ENCODE results near the gene POLL. TPM values are rescaled to one million over a fixed set of nuclear protein-coding genes. Genes with fewer than 3 reads are reported as not detected.

Gene POLL
- total RNA-seq, 1 donor from 2014 or later = 36.9 TPM

DNA sequence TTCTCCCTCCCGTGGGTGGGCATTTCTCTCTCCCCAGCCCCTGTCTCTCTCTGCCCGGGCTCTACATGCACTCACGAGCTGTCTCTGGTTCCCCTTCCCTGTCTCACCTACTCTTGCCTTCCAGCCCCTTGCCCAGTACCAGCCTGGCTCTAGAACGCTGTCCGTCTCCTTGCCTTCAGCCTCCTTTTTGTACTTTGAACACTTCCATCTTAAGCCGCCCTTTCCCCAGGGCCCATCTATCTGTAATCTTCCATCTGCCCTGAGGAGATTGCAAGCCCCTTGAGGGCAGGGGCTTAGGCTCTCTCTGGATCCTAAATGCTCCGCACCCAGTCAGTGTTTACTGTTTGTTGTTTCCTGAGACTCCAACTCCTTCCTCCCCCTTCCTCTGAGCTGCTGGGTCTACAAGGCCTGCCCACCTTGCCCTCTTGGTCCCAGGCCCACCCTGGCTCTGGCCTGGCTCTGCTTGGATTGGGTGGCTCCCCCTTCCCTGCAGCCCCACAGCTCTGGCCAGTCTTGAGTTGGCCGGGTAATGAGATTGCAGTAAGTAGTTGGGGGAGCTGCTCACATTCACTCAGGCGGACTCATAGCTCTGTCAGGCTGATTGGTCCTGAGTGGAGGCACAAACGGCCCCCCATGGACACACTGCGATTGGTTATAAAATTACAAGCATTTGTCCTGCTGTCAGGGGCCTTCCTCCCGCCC, 28.3 kb downstream of the POLL start:
- Histone ChIP-seq H3K27me3 (ENCODE audit: low read depth) (peaks cover 20% of the 10 kb centered on the region), H3K4me1 (no peaks in the 10 kb centered on the region), H3K36me3 (peaks cover 10% of the 10 kb centered on the region), H3K4me3 (no peak overlapping the region), H3K27ac (no peak overlapping the region), H3K9me3 (no peaks in the 10 kb centered on the region)
- intact Hi-C loops (cut with DNase I) = no loop called here
- DNase-seq (no peak), ATAC-seq (no peak)
- TF ChIP-seq, protein P1, sequence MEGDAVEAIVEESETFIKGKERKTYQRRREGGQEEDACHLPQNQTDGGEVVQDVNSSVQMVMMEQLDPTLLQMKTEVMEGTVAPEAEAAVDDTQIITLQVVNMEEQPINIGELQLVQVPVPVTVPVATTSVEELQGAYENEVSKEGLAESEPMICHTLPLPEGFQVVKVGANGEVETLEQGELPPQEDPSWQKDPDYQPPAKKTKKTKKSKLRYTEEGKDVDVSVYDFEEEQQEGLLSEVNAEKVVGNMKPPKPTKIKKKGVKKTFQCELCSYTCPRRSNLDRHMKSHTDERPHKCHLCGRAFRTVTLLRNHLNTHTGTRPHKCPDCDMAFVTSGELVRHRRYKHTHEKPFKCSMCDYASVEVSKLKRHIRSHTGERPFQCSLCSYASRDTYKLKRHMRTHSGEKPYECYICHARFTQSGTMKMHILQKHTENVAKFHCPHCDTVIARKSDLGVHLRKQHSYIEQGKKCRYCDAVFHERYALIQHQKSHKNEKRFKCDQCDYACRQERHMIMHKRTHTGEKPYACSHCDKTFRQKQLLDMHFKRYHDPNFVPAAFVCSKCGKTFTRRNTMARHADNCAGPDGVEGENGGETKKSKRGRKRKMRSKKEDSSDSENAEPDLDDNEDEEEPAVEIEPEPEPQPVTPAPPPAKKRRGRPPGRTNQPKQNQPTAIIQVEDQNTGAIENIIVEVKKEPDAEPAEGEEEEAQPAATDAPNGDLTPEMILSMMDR (IDR thresholded peaks at IDR 0.05) = no peak

DNA sequence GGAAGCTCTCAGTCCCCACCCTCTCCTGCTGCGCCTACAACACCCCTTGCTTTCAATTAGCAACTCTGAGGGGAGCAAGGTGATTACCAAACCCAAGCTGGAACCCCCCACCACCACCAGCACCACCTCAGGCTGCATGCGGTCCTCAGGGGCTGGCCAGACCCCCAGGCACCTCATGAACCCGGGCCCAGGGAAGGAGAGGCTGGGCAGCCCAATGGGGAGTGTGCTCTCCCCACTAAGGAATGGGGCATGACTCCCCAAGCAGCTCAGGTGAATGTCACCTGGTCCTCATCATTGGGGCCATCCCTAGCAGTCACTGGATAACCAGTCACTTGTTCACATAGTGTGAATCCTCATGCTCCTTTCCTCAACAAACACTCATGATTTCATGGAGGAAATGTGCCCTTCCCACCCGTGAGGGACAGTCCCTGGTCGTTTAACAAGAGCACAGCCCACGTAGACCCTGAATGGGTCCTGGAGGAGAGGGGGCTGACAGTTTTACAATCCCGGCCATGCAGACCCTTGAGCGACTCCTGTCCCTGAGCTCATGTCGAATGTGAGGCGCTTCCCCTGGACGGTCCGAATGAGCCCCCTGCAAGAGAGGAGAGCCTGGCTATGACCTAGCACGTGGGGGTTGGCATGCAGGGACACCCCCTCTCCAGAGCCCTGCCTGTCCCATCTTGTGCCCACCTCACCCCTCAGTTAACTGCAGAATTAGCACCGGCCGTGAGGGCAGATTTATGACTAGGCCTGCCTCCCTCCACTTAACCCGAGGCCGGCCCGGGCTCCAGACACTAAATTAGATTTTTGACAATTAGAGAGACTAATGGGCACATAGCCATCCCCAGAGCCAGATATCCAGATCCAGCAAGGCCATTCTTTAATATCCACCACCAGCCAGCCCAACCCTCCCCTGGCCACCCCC, 29.1 kb downstream of the POLL start:
- Histone ChIP-seq H3K36me3 (peaks cover 11% of the 10 kb centered on the region), H3K27me3 (ENCODE audit: low read depth) (peaks cover 13% of the 10 kb centered on the region), H3K4me1 (no peaks in the 10 kb centered on the region), H3K27ac (no peak overlapping the region), H3K9me3 (no peaks in the 10 kb centered on the region), H3K4me3 (no peak overlapping the region)
- TF ChIP-seq, protein P1 (IDR thresholded peaks at IDR 0.05) = no peak
- ATAC-seq (no peak), DNase-seq (no peak)
- intact Hi-C loops (cut with DNase I) = no loop called here

DNA sequence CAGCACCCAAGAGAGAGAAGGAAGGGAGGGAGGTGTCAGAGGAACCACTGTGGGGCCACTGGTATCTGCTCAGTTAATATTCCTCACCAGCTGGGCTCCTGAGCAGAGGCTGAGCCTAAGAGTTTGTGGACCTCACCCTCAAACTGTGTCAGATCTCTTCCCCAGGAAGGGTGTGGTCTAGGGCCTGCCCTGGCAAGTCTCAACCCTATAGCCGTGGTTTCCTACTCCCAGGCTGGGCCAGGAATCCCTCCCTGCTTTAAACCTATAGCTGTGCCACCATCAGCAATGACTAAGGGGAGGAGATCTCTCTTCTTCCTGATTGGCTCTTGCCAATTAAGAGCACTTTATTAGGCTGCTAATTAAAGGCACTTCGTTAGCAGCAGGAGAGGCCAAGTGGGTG, 29.9 kb downstream of the POLL start:
- DNase-seq (no peak), ATAC-seq (no peak)
- Histone ChIP-seq H3K9me3 (no peaks in the 10 kb centered on the region), H3K4me3 (no peak overlapping the region), H3K36me3 (peaks cover 19% of the 10 kb centered on the region), H3K4me1 (no peaks in the 10 kb centered on the region), H3K27me3 (ENCODE audit: low read depth) (peaks cover 6% of the 10 kb centered on the region), H3K27ac (no peak overlapping the region)
- TF ChIP-seq, protein P1 (IDR thresholded peaks at IDR 0.05) = no peak
- intact Hi-C loops (cut with DNase I) = no loop called here

DNA sequence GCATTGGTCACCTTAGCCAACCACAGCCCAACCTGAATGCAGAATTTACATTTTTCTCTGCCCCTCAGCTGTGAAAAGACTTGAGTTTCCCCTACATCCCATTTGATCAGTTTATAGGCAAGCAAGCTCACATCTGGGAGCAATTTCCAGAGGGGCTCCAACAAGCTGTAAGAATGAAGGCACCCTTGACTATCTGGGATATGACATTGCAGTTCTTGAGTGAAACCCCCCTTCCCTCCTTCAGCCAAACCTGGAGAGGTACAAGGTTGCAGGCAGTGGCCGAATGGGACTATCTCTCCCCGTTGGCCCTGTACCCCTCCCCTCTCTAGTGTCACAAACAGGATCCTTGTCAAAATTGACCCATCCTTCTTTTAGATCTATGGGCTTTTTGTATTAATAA, 30.5 kb downstream of the POLL start:
- no peak for ATAC-seq

DNA sequence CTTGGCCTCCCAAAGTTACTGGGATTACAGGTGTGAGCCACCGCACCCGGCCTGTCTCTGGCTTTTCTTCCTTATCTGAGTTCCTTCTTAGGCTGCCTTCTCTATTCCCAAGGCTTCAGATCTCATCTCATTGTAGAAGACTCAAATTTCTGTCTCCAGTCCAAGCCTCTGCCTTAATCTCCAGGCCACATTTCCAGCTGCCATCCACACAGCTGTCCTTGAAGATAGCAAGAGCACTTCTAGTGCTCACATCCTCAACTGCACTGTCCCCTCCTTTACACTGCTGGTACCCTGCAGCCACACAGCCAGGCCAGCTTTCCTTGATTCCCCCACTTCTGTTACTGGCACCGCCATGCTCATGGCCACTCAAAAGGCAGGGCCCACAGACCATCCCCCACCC, 35.6 kb downstream of the POLL start:
- ATAC-seq (no peak), DNase-seq (no peak)
- Histone ChIP-seq H3K36me3 (peaks cover 39% of the 10 kb centered on the region), H3K9me3 (no peaks in the 10 kb centered on the region), H3K27me3 (ENCODE audit: low read depth) (no peaks in the 10 kb centered on the region), H3K27ac (no peak overlapping the region), H3K4me1 (no peaks in the 10 kb centered on the region), H3K4me3 (no peak overlapping the region)
- intact Hi-C loops (cut with DNase I) = no loop called here
- TF ChIP-seq, protein P1 (IDR thresholded peaks at IDR 0.05) = no peak

More for the DNA sequence above, 30.5 kb downstream of the POLL start:
- no peak overlapping the region for H3K4me3 ChIP-seq
- no peak overlapping the region for H3K27ac ChIP-seq
- intact Hi-C loops (cut with DNase I) = no loop called here
- no peaks in the 10 kb centered on the region for H3K9me3 ChIP-seq
- no peaks in the 10 kb centered on the region for H3K4me1 ChIP-seq
- no peaks in the 10 kb centered on the region for H3K27me3 ChIP-seq (ENCODE audit: low read depth)
- TF ChIP-seq, protein P1 (IDR thresholded peaks at IDR 0.05) = no peak
- DNase-seq = no peak
- H3K36me3 ChIP-seq = peaks cover 25% of the 10 kb centered on the region

Measured in lower lobe of right lung (tissue), 2 donors.